Gastrocnemius medialis (tissue), 4 donors: ENCODE measurements around the gene VTN. TPM values are rescaled to one million over a fixed set of nuclear protein-coding genes. Genes with fewer than 3 reads are reported as not detected.

ENCODE experiments used
- ATAC-seq, 2 donors: fragments of 150-250 bp; one replicate each; pipeline ENCODE4 v1.9.1; 2016
- DNase-seq, 2 donors: peaks; one replicate each; pipeline ENCODE4 v3.0.0-alpha.2; 2019
- H3K27ac ChIP-seq, 4 donors: fragments of 200-600 bp; sonication (generic); 1 replicate in 1 of 4; 2 replicates in 3 of 4; pipeline ENCODE4 v1.5.1; 2016 to 2018; ENCODE audit warnings: mild to moderate bottlenecking in 2 of 4, moderate library complexity in 1 of 4
- H3K27me3 ChIP-seq, 3 donors: fragments of 200-600 bp; sonication (generic) in 2 of 3; 1 replicate in 1 of 3; 2 replicates in 2 of 3; pipeline versions ENCODE4 v1.5.1 to v1.6.0; 2016 to 2019; ENCODE audit warnings: mild to moderate bottlenecking in 1 of 3, moderate library complexity in 1 of 3
- H3K36me3 ChIP-seq, 2 donors: fragments of 200-600 bp; sonication (generic) in 1 of 2; one replicate each; pipeline ENCODE4 v1.5.1; 2017 to 2018
- H3K4me1 ChIP-seq, 2 donors: fragments of 200-600 bp; sonication (generic) in 1 of 2; one replicate each; pipeline ENCODE4 v1.5.1; 2016 to 2017; ENCODE audit warnings: mild to moderate bottlenecking in 2 of 2
- H3K4me3 ChIP-seq, 4 donors: fragments of 200-600 bp; sonication (generic) in 3 of 4; 1 replicate in 1 of 4; 2 replicates in 3 of 4; pipeline ENCODE4 v1.5.1; 2016 to 2019; ENCODE audit warnings: mild to moderate bottlenecking in 2 of 4
- H3K9me3 ChIP-seq, 3 donors: fragments of 200-600 bp; sonication (generic) in 2 of 3; 1 replicate in 1 of 3; 2 replicates in 2 of 3; pipeline ENCODE4 v1.5.1; 2016 to 2019
- CTCF ChIP-seq, 5 experiments: fragments of 450-650 bp in 3 of 5; fragments of 200-600 bp in 2 of 5; sonication (generic) in 2 of 5; IDR thresholded peaks in 4 of 5; conservative IDR thresholded peaks in 1 of 5; 1 replicate in 4 of 5; 2 replicates in 1 of 5; pipeline ENCODE4 v1.5.1; 2016 to 2019; ENCODE audit warnings: antibody characterized with exemption in 5 of 5, mild to moderate bottlenecking in 3 of 5, moderate library complexity in 3 of 5
- POLR2A ChIP-seq, 2 donors: fragments of 450-650 bp; IDR thresholded peaks; one replicate each; pipeline ENCODE4 v1.6.1; 2017; ENCODE audit warnings: antibody characterized with exemption in 2 of 2, mild to moderate bottlenecking in 2 of 2, moderate library complexity in 2 of 2
- in situ Hi-C, 4 donors: fragments of 200-750 bp; cut with MboI; loops; one replicate each; pipeline versions ENCODE4 v1.15.0 to v1.8.0; 2017; ENCODE audit warnings: low sequenced_read_pairs in 4 of 4
- intact Hi-C: fragments of 100-400 bp; cut with DNase I; formaldehyde crosslinking; loops from one replicate; pipeline ENCODE4 v1.15.1; 2023; ENCODE audit warnings: low total_unique reads
- total RNA-seq, 4 donors: library from RNA; depleted of rRNA; stranded (reverse); fragments of >200 nt; gene quantifications; one replicate each; pipeline versions ENCODE4 v1.1.0 to v1.2.3, GENCODE V29; 2016

VTN gene
- total RNA-seq, 4 donors from 2014 or later: 3.8 to 11.5 TPM; not detected in 2

- H3K27ac ChIP-seq: no peak overlapping the region
- peaks cover 0 to 46% of the 10 kb centered on the region in 2 donors for H3K36me3 ChIP-seq
- peaks cover 14 to 18% of the 10 kb centered on the region in 2 donors for H3K4me1 ChIP-seq
- no peak for TF ChIP-seq POLR2A (IDR thresholded peaks at IDR 0.05)
- no peak for TF ChIP-seq CTCF (IDR thresholded peaks at IDR 0.05 in 4 of 5, conservative IDR thresholded peaks at IDR 0.05 in 1 of 5)
- DNase-seq (no peak), ATAC-seq (no peak)
- in situ Hi-C loops: loop anchor here in 3 of 4 donors (10.0 to 25.0 kb wide), 3 partner anchors 286 to 632 kb away; partner anchors contain the start of genes PHF12 (in 3 of the 3) and NLK (in 1 of the 3)
- intact Hi-C loops: loop anchor here (10.0 kb wide), 1 partner anchor 436 kb away; the partner anchor contains the start of gene LYRM9
- H3K9me3 ChIP-seq: no peaks in the 10 kb centered on the region
- no peaks in the 10 kb centered on the region for H3K27me3 ChIP-seq
- no peak overlapping the region for H3K4me3 ChIP-seq
Measured at GRCh38 chr17:28330671-28331070, 39.4 kb downstream of the VTN start.

- Histone ChIP-seq H3K27ac (no peak overlapping the region), H3K36me3 (peaks cover 0 to 46% of the 10 kb centered on the region in 2 donors), H3K4me3 (no peak overlapping the region), H3K4me1 (peaks cover 0 to 2% of the 10 kb centered on the region in 2 donors), H3K27me3 (no peaks in the 10 kb centered on the region), H3K9me3 (no peaks in the 10 kb centered on the region)
- TF ChIP-seq CTCF (IDR thresholded peaks at IDR 0.05 in 4 of 5, conservative IDR thresholded peaks at IDR 0.05 in 1 of 5) (no peak), POLR2A (IDR thresholded peaks at IDR 0.05) (no peak)
- no peak for DNase-seq
- in situ Hi-C loops (loop anchor here in 2 of 4 donors (25.0 kb wide), 1 partner anchor 634 kb away; the partner anchor contains the start of gene PHF12 (in 2 of the 2)), intact Hi-C loops (no loop called here)
- ATAC-seq: no peak
Measured at GRCh38 chr17:28328325-28328724, 41.8 kb downstream of the VTN start.

DNA sequence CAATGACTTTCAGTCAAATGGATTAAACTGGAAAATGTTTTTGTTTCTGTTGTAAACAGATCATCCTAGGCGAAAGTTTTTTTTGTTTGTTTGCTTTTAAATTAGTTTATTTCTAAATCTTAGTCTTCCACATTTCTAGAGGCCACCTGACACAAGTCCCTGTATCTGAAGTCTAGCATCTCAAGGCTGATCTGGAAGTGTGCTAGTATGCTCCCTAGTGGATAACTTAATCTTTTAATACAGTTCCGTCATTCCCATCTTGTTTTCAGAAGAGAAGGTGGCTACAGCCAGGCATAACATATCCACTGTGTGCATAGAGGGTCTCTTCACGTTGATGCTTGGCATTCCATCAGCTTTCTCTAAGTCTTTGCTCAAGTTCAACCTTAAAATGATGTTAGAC lies 42.4 kb downstream of the VTN start:
- DNase-seq: no peak
- Histone ChIP-seq H3K4me3 (no peak overlapping the region), H3K4me1 (no peaks in the 10 kb centered on the region), H3K9me3 (no peaks in the 10 kb centered on the region), H3K36me3 (peaks cover 0 to 46% of the 10 kb centered on the region in 2 donors), H3K27ac (no peak overlapping the region), H3K27me3 (no peaks in the 10 kb centered on the region)
- TF ChIP-seq POLR2A (IDR thresholded peaks at IDR 0.05) (no peak), CTCF (IDR thresholded peaks at IDR 0.05 in 4 of 5, conservative IDR thresholded peaks at IDR 0.05 in 1 of 5) (peak in 1 of 5 experiments; percentile 7)
- no peak for ATAC-seq
- in situ Hi-C loops (loop anchor here in 2 of 4 donors (25.0 kb wide), 1 partner anchor 635 kb away; the partner anchor contains the start of gene PHF12 (in 2 of the 2)), intact Hi-C loops (no loop called here)

- H3K9me3 ChIP-seq: no peaks in the 10 kb centered on the region
- no peak for TF ChIP-seq POLR2A (IDR thresholded peaks at IDR 0.05)
- TF ChIP-seq CTCF (IDR thresholded peaks at IDR 0.05 in 4 of 5, conservative IDR thresholded peaks at IDR 0.05 in 1 of 5): no peak
- H3K27ac ChIP-seq: no peak overlapping the region
- no peak overlapping the region for H3K4me3 ChIP-seq
- intact Hi-C loops: no loop called here
- H3K27me3 ChIP-seq: no peaks in the 10 kb centered on the region
- in situ Hi-C loops: loop anchor here in 2 of 4 donors (25.0 kb wide), 1 partner anchor 635 kb away; the partner anchor contains the start of gene PHF12 (in 2 of the 2)
- DNase-seq (no peak), ATAC-seq (no peak)
- H3K36me3 ChIP-seq: peaks cover 0 to 45% of the 10 kb centered on the region in 2 donors
- H3K4me1 ChIP-seq: no peaks in the 10 kb centered on the region
Measured at GRCh38 chr17:28327031-28327607, 43.0 kb downstream of the VTN start.
